H1 (cell line): ENCODE measurements around the gene DIAPH2. TPM values are rescaled to one million over a fixed set of nuclear protein-coding genes. Genes with fewer than 3 reads are reported as not detected.

Experiments
- RFX5 ChIP-seq: IDR thresholded peaks from 2 replicates; pipeline ENCODE4 v1.6.1; 2011; ENCODE audit warnings: low read depth, low read length, improper control_type of control experiment, borderline replicate concordance
- polyA plus RNA-seq, 7 experiments: library from polyadenylated mRNA; depleted of rRNA in 3 of 7; stranded (reverse) in 5 of 7; unstranded in 2 of 7; fragments of >200 nt in 5 of 7; fragments of 200-250 nt in 2 of 7; gene quantifications; 1 replicate in 5 of 7; 2 replicates in 1 of 7; 4 replicates in 1 of 7; pipeline versions ENCODE4 v1.2.1 to v1.2.3, GENCODE V29; 2011 to 2013; ENCODE audit warnings: missing spikeins in 2 of 7, mixed read lengths in 2 of 7
- total RNA-seq: library from RNA; stranded (reverse); fragmentation: NEBNext Ultra II Directional; extraction: Animal tissue kit (Norgen Biotek cat#: 25700); gene quantifications from 2 replicates; pipeline ENCODE4 v1.2.1, GENCODE V29; 2021

Gene DIAPH2
- total and polyA plus RNA-seq, 2 of the 8 experiments (the other 6 are each of a cell fraction or from before 2014, with no cell fraction given), result 4.4 to 24.3 TPM

GRCh38 chrX:97387004-97387403 lies 702.4 kb downstream of the DIAPH2 start (continued):
- TF ChIP-seq RFX5, result no peak
